SH-SY5Y (cell line): ENCODE results near the gene ENOX1.

Experiments
- GATA2 ChIP-seq: IDR thresholded peaks from 2 replicates; pipeline ENCODE4 v1.6.1; 2011; ENCODE audit warnings: mild to moderate bottlenecking, low read depth, low read length
- GATA3 ChIP-seq: IDR thresholded peaks from 2 replicates; pipeline ENCODE4 v1.6.1; 2011; ENCODE audit warnings: low read depth, mild to moderate bottlenecking, low read length, moderate library complexity

- TF ChIP-seq GATA2 (no peak), GATA3 (no peak)
These were observed 202.0 kb downstream of the ENOX1 start for GRCh38 chr13:43584751-43585150.
